ENCODE data around the gene MCTP1. TPM values are rescaled to one million over a fixed set of nuclear protein-coding genes. Genes with fewer than 3 reads are reported as not detected.

The MCTP1 gene
- polyA plus RNA-seq, 1 donor from 2014 or later = 1.9 TPM

DNA sequence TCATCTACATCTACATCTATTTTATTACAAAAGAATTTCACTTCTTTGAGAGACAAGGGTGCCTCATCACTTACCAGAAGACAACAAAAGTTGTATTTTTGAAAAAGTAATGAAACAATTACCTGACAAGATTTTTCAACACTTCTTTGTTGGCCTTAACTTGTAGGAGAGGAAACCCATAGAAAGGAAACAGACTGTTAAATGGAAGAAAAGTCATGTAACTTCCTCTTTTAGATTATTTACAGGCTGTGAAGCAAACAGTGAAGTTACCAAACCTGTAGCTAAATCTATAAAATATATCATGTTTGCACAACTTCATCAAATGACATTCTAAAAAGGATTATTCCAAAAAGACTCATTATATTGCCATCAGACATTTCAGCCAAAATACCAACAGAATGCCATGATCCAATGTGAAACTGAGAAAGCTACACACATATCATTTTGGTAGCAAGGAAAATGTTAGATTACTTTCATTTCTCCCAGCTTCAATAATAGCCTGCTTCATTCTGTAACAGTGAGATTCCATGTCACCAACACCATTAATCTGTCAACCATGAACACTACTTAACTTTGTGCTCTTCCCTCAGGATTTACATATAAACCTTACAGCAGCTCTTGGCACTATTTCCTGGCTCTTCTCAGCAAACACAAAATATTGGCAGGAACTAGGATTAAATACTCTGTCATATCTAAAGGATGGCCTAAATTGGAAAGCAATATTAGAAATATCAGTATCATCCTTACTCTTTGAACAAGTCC lies 122.5 kb downstream of the MCTP1 start:
- H3K9ac ChIP-seq (ENCODE audit: low read length) = no peak overlapping the region
- no peaks in the 10 kb centered on the region for H4K20me1 ChIP-seq (ENCODE audit: insufficient read depth)
- no peak overlapping the region for H3K4me3 ChIP-seq (ENCODE audit: low read length)
- peaks cover 3% of the 10 kb centered on the region for H3F3A ChIP-seq (ENCODE audit: insufficient read depth, low read length, poor library complexity, severe bottlenecking)
- H3K79me2 ChIP-seq (replicated peaks; ENCODE audit: insufficient read depth, low read length) = no peaks in the 10 kb centered on the region
- no peak overlapping the region for H2AFZ ChIP-seq (ENCODE audit: low read depth, low read length)
- H3K27me3 ChIP-seq (ENCODE audit: insufficient read depth, low read depth, low read length) = no peaks in the 10 kb centered on the region
- H3K9me3 ChIP-seq (ENCODE audit: low read length) = no peaks in the 10 kb centered on the region
- no peak overlapping the region for H3K4me2 ChIP-seq (ENCODE audit: low read length)
- TF ChIP-seq, protein P1, sequence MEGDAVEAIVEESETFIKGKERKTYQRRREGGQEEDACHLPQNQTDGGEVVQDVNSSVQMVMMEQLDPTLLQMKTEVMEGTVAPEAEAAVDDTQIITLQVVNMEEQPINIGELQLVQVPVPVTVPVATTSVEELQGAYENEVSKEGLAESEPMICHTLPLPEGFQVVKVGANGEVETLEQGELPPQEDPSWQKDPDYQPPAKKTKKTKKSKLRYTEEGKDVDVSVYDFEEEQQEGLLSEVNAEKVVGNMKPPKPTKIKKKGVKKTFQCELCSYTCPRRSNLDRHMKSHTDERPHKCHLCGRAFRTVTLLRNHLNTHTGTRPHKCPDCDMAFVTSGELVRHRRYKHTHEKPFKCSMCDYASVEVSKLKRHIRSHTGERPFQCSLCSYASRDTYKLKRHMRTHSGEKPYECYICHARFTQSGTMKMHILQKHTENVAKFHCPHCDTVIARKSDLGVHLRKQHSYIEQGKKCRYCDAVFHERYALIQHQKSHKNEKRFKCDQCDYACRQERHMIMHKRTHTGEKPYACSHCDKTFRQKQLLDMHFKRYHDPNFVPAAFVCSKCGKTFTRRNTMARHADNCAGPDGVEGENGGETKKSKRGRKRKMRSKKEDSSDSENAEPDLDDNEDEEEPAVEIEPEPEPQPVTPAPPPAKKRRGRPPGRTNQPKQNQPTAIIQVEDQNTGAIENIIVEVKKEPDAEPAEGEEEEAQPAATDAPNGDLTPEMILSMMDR (IDR thresholded peaks at IDR 0.05; ENCODE audit: poor library complexity, severe bottlenecking) = no peak
- no peak for TF ChIP-seq TAF1 (IDR thresholded peaks at IDR 0.05; ENCODE audit: low read depth)
- TF ChIP-seq, protein P2, sequence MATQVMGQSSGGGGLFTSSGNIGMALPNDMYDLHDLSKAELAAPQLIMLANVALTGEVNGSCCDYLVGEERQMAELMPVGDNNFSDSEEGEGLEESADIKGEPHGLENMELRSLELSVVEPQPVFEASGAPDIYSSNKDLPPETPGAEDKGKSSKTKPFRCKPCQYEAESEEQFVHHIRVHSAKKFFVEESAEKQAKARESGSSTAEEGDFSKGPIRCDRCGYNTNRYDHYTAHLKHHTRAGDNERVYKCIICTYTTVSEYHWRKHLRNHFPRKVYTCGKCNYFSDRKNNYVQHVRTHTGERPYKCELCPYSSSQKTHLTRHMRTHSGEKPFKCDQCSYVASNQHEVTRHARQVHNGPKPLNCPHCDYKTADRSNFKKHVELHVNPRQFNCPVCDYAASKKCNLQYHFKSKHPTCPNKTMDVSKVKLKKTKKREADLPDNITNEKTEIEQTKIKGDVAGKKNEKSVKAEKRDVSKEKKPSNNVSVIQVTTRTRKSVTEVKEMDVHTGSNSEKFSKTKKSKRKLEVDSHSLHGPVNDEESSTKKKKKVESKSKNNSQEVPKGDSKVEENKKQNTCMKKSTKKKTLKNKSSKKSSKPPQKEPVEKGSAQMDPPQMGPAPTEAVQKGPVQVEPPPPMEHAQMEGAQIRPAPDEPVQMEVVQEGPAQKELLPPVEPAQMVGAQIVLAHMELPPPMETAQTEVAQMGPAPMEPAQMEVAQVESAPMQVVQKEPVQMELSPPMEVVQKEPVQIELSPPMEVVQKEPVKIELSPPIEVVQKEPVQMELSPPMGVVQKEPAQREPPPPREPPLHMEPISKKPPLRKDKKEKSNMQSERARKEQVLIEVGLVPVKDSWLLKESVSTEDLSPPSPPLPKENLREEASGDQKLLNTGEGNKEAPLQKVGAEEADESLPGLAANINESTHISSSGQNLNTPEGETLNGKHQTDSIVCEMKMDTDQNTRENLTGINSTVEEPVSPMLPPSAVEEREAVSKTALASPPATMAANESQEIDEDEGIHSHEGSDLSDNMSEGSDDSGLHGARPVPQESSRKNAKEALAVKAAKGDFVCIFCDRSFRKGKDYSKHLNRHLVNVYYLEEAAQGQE (IDR thresholded peaks at IDR 0.05; ENCODE audit: borderline replicate concordance) = peak; percentile 87
- TF ChIP-seq SMC3 (conservative IDR thresholded peaks at IDR 0.05; ENCODE audit: poor library complexity) = no peak
- no peak for TF ChIP-seq RAD21 (conservative IDR thresholded peaks at IDR 0.05)
- TF ChIP-seq EP300 (conservative IDR thresholded peaks at IDR 0.05; ENCODE audit: poor library complexity, severe bottlenecking) = peak; percentile 86
- no peak for TF ChIP-seq EZH2 (IDR thresholded peaks at IDR 0.05; ENCODE audit: borderline replicate concordance, insufficient read depth, low read length, poor library complexity, severe bottlenecking)
- peak; percentile 89 for TF ChIP-seq POLR2AphosphoS5 (IDR thresholded peaks at IDR 0.05)
- no peaks in the 10 kb centered on the region for H3K9me2 ChIP-seq (ENCODE audit: insufficient read depth, low read length)
- no peaks in the 10 kb centered on the region for H3K36me3 ChIP-seq (ENCODE audit: insufficient read depth, low read length)
- peak overlapping the region; percentile 56 for H3K27ac ChIP-seq (ENCODE audit: low read length)

DNA sequence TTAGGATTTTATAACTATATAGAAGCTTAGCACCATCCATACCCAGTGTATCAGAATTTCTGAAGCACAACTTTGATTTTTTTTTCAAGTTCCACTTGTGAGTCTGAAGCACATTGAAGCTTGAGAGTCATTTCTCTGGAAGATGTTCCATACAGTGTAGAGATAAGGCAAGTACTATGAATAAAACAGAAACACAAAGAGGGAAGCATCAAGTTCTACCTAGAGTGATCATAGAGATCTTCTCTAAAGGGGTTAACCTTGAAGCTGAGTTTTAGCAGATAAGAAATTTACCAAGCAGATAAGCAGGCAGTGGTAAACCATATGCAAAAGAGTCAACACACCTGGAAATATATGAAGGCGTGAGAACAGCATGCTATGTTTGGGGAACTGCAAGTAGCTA lies 125.3 kb downstream of the MCTP1 start:
- Histone ChIP-seq H3K4me2 (ENCODE audit: low read length) (no peak overlapping the region), H3F3A (ENCODE audit: insufficient read depth, low read length, poor library complexity, severe bottlenecking) (peaks cover 3% of the 10 kb centered on the region), H3K4me3 (ENCODE audit: low read length) (no peak overlapping the region), H3K9ac (ENCODE audit: low read length) (no peak overlapping the region), H3K9me3 (ENCODE audit: low read length) (no peaks in the 10 kb centered on the region), H4K20me1 (ENCODE audit: insufficient read depth) (no peaks in the 10 kb centered on the region), H3K36me3 (ENCODE audit: insufficient read depth, low read length) (no peaks in the 10 kb centered on the region), H3K27ac (ENCODE audit: low read length) (no peak overlapping the region), H3K27me3 (ENCODE audit: insufficient read depth, low read depth, low read length) (no peaks in the 10 kb centered on the region), H3K9me2 (ENCODE audit: insufficient read depth, low read length) (no peaks in the 10 kb centered on the region), H3K79me2 (replicated peaks; ENCODE audit: insufficient read depth, low read length) (no peaks in the 10 kb centered on the region), H2AFZ (ENCODE audit: low read depth, low read length) (no peak overlapping the region)
- TF ChIP-seq SMC3 (conservative IDR thresholded peaks at IDR 0.05; ENCODE audit: poor library complexity) (no peak), EZH2 (IDR thresholded peaks at IDR 0.05; ENCODE audit: borderline replicate concordance, insufficient read depth, low read length, poor library complexity, severe bottlenecking) (no peak), RAD21 (conservative IDR thresholded peaks at IDR 0.05) (no peak), EP300 (conservative IDR thresholded peaks at IDR 0.05; ENCODE audit: poor library complexity, severe bottlenecking) (no peak), MXI1 (conservative IDR thresholded peaks at IDR 0.05; ENCODE audit: poor library complexity, severe bottlenecking) (no peak), POLR2AphosphoS5 (IDR thresholded peaks at IDR 0.05) (no peak), TAF1 (IDR thresholded peaks at IDR 0.05; ENCODE audit: low read depth) (no peak)
- TF ChIP-seq, protein P1 (IDR thresholded peaks at IDR 0.05; ENCODE audit: poor library complexity, severe bottlenecking) = no peak

All from neural cell (in vitro differentiated cells).